BLaER1 (cell line): ENCODE results near the gene RPL13A.

Experiments
- H3K27ac ChIP-seq: shearing (Covaris generic); formaldehyde crosslinking; 2 replicates; pipeline ENCODE4 v1.8.1; 2022
- H3K27me3 ChIP-seq: shearing (Covaris generic); formaldehyde crosslinking; 2 replicates; pipeline ENCODE4 v1.8.1; 2022
- H3K36me3 ChIP-seq: shearing (Covaris generic); formaldehyde crosslinking; 2 replicates; pipeline ENCODE4 v1.8.1; 2022
- H3K4me1 ChIP-seq: shearing (Covaris generic); formaldehyde crosslinking; 2 replicates; pipeline ENCODE4 v1.8.1; 2022
- H3K4me2 ChIP-seq: shearing (Covaris generic); formaldehyde crosslinking; 2 replicates; pipeline ENCODE4 v1.8.1; 2022
- H3K4me3 ChIP-seq: shearing (Covaris generic); formaldehyde crosslinking; 2 replicates; pipeline ENCODE4 v1.8.1; 2022
- H3K9ac ChIP-seq: shearing (Covaris generic); formaldehyde crosslinking; 2 replicates; pipeline ENCODE4 v1.8.1; 2022
- H3K9me3 ChIP-seq: shearing (Covaris generic); formaldehyde crosslinking; 2 replicates; pipeline ENCODE4 v1.8.1; 2022
- H4K20me1 ChIP-seq: shearing (Covaris generic); formaldehyde crosslinking; 2 replicates; pipeline ENCODE4 v1.8.1; 2022
- Cebpa-rat ChIP-seq: shearing (Covaris generic); IDR thresholded peaks from 2 replicates; pipeline ENCODE4 v1.8.1; 2022

Gene RPL13A

DNA sequence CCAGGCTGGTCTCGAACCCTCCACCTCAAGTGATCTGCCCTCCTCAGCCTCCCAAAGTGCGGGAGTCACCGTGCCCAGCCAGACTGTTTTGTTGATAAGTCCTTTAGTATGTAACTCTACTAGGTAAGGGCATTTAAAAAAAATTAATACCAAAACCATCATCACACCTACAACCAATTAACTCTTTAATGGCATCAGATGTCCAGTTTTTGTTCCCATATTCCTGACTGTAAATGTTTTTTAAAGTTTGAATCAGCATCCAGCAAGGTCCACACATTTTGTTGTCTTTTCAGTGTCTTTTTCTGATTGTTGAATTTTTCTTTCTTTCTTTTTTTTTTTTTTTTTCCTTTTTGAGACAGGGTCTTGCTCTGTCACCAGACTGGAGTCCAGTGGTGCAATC, 30.6 kb downstream of the RPL13A start:
- Histone ChIP-seq H3K4me3 (no peak overlapping the region), H3K27me3 (no peaks in the 10 kb centered on the region), H3K9me3 (no peaks in the 10 kb centered on the region), H4K20me1 (no peaks in the 10 kb centered on the region), H3K4me1 (peaks cover 46% of the 10 kb centered on the region), H3K27ac (no peak overlapping the region), H3K9ac (no peak overlapping the region), H3K4me2 (peak overlapping the region; percentile 73), H3K36me3 (peaks cover 9% of the 10 kb centered on the region; the same call in 1 of the 2 replicates)
- TF ChIP-seq Cebpa-rat: no peak

- Histone ChIP-seq H3K9ac (no peak overlapping the region), H4K20me1 (no peaks in the 10 kb centered on the region), H3K36me3 (peaks cover 20% of the 10 kb centered on the region; the same call in 1 of the 2 replicates), H3K4me3 (no peak overlapping the region), H3K4me1 (peaks cover 22% of the 10 kb centered on the region), H3K9me3 (no peaks in the 10 kb centered on the region), H3K27me3 (no peaks in the 10 kb centered on the region), H3K4me2 (no peak overlapping the region), H3K27ac (no peak overlapping the region)
- no peak for TF ChIP-seq Cebpa-rat
Measured at GRCh38 chr19:49520705-49521319, 33.4 kb downstream of the RPL13A start.

- H3K36me3 ChIP-seq: peaks cover 24% of the 10 kb centered on the region; the same call in 1 of the 2 replicates
- TF ChIP-seq Cebpa-rat: no peak
- no peak overlapping the region for H3K27ac ChIP-seq
- peaks cover 14% of the 10 kb centered on the region for H3K4me1 ChIP-seq
- H3K4me3 ChIP-seq: no peak overlapping the region
- H4K20me1 ChIP-seq: no peaks in the 10 kb centered on the region
- no peaks in the 10 kb centered on the region for H3K27me3 ChIP-seq
- H3K9me3 ChIP-seq: no peaks in the 10 kb centered on the region
- no peak overlapping the region for H3K9ac ChIP-seq
- no peak overlapping the region for H3K4me2 ChIP-seq
Measured at GRCh38 chr19:49524812-49525455, 37.5 kb downstream of the RPL13A start.

GRCh38 chr19:49528211-49528771, 40.9 kb downstream of the RPL13A start:
- Histone ChIP-seq H3K9ac (no peak overlapping the region), H3K4me3 (peak overlapping the region; percentile 49), H3K27ac (no peak overlapping the region), H3K4me2 (peak overlapping the region; percentile 82), H3K9me3 (no peaks in the 10 kb centered on the region), H3K36me3 (peaks cover 16% of the 10 kb centered on the region; the same call in 1 of the 2 replicates), H4K20me1 (no peaks in the 10 kb centered on the region), H3K4me1 (peaks cover 18% of the 10 kb centered on the region), H3K27me3 (peaks cover 10% of the 10 kb centered on the region)
- no peak for TF ChIP-seq Cebpa-rat

DNA sequence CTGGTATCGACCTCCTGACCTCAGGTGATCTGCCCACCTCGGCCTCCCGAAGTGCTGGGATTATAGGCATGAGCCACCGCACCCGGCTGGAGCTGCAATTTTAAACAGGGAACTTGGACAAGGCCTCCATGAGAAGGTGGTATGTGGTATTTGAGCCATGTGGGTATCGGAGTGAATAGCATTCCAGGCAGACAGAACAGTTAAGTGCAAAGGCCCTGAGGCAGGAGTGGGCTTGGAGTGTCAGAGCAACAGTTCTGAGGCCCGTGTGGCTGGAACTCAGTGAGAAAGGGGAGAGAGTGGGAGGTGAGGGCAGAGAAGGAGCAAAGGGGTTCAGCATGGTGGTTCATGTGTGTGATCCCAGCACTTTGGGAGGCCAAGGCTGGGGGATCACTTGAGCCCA, 43.3 kb downstream of the RPL13A start:
- no peak overlapping the region for H3K4me2 ChIP-seq
- H3K36me3 ChIP-seq: peaks cover 5% of the 10 kb centered on the region; the same call in 1 of the 2 replicates
- H3K9me3 ChIP-seq: no peaks in the 10 kb centered on the region
- H3K9ac ChIP-seq: no peak overlapping the region
- no peak overlapping the region for H3K27ac ChIP-seq
- peaks cover 15% of the 10 kb centered on the region for H4K20me1 ChIP-seq
- H3K27me3 ChIP-seq: peaks cover 18% of the 10 kb centered on the region
- peaks cover 42% of the 10 kb centered on the region for H3K4me1 ChIP-seq
- no peak overlapping the region for H3K4me3 ChIP-seq
- no peak for TF ChIP-seq Cebpa-rat

GRCh38 chr19:49533551-49534488, 46.4 kb downstream of the RPL13A start:
- H3K4me3 ChIP-seq: peak overlapping the region; percentile 63

DNA sequence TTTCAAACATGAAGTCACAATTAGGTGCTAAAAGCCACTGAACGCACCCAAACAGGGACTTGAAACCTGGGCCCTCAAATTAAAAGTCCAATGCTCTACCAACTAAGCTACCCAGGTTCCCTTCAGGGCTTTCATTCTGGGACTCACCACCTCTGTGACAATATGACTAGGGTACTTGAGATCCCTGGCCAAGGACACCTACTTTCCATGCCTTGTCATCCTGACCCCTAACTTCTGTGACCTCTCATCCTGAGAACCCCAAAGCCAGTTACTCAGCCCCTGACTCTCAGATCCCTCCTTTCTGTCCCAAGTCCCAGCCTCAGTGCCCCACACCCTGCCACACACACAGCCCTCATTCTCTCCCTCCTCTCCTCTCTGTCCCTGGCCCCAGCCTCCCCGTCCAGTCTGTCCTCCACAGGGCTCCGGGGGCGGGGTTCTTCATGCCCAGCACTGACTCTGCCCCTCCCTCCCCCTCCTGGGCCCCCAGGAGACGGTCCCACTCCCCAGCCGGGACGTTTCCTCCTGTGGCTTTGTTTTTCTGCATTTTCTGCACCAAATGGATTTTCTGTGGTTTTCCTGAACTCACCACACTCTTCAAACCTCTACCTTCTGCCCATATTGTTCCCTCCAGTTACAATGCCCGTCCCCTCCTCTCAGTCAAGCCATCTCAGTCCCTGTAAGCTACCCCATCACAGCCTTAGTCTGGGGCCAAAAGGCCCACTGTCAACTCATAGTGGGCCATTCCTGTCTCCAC, 47.4 kb downstream of the RPL13A start:
- no peak for TF ChIP-seq Cebpa-rat
- Histone ChIP-seq H3K27ac (no peak overlapping the region), H3K4me3 (peak overlapping the region; percentile 63), H3K4me1 (peaks cover 68% of the 10 kb centered on the region), H3K27me3 (peaks cover 24% of the 10 kb centered on the region), H3K36me3 (no peaks in the 10 kb centered on the region), H3K9ac (peak overlapping the region; percentile 8; the same call in 1 of the 2 replicates), H3K4me2 (peak overlapping the region; percentile 95), H3K9me3 (no peaks in the 10 kb centered on the region), H4K20me1 (peaks cover 24% of the 10 kb centered on the region)

More at GRCh38 chr19:49533551-49534488, 46.4 kb downstream of the RPL13A start:
- H3K27me3 ChIP-seq: peaks cover 24% of the 10 kb centered on the region
- no peak for TF ChIP-seq Cebpa-rat
- peaks cover 21% of the 10 kb centered on the region for H4K20me1 ChIP-seq
- H3K4me1 ChIP-seq: peaks cover 58% of the 10 kb centered on the region
- no peaks in the 10 kb centered on the region for H3K9me3 ChIP-seq
- peak overlapping the region; percentile 95 for H3K4me2 ChIP-seq
- 0 out of 2 replicates have a peak overlapping the region, but pooled peaks have one; percentile 8 for H3K9ac ChIP-seq
- H3K27ac ChIP-seq: no peak overlapping the region
- H3K36me3 ChIP-seq: no peaks in the 10 kb centered on the region

DNA sequence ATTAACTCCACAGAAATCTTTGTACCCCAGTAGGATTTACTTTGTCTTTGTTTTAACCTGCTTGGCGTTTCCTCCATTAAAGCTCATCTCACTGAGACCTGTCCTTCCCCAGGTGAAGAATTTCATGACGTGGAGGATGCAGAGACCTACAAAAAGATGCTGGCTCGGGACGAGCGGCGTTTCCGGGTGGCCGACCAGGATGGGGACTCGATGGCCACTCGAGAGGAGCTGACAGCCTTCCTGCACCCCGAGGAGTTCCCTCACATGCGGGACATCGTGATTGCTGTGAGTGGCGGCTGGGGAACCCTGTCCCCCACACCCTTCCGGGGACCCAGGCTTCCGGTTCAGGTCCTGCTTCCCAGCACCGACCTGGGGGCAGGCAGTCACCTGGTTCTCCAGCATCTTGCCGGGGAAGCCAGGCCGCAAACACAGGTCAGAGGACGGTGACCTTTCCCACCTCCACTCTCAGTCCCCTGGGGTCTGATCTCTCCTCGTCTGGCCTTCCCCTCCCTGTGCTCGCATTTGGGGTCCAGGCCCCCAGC, 49.6 kb downstream of the RPL13A start:
- H3K4me3 ChIP-seq: no peak overlapping the region
- peaks cover 24% of the 10 kb centered on the region for H3K27me3 ChIP-seq
- no peak overlapping the region for H3K27ac ChIP-seq
- H3K9ac ChIP-seq: no peak overlapping the region
- TF ChIP-seq Cebpa-rat: no peak
- peak overlapping the region; percentile 72 for H3K4me2 ChIP-seq
- H3K9me3 ChIP-seq: no peaks in the 10 kb centered on the region
- peaks cover 68% of the 10 kb centered on the region for H3K4me1 ChIP-seq
- H4K20me1 ChIP-seq: peaks cover 24% of the 10 kb centered on the region
- no peaks in the 10 kb centered on the region for H3K36me3 ChIP-seq

DNA sequence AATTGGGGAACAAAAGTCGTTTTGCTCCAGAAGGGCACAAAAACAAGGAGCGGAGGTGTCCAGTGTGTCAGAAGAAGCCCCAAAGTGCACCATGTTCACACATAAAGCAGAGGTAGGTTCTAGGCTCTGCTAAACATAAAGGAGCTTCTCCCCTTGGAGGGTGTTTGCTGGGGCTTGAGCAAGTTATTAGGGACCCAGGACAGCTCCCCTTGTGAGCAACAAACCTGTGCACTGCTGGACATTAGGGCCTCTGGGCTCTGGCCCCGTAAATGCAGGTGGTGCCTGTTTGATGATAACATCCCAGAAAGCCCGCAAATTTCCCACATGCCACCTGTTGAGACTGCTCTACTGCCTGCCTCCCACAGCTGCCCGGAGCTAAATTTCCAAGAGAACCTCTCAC, 51.2 kb downstream of the RPL13A start:
- no peak for TF ChIP-seq Cebpa-rat
- Histone ChIP-seq H3K9me3 (no peaks in the 10 kb centered on the region), H3K4me3 (no peak overlapping the region), H3K27me3 (peaks cover 12% of the 10 kb centered on the region; the same call in 1 of the 2 replicates), H3K4me1 (peaks cover 60% of the 10 kb centered on the region), H3K9ac (no peak overlapping the region), H3K4me2 (peak overlapping the region; percentile 72), H3K36me3 (no peaks in the 10 kb centered on the region), H4K20me1 (peaks cover 24% of the 10 kb centered on the region), H3K27ac (no peak overlapping the region)
